BE2C (cell line): ENCODE measurements around the gene ATAD3C.
"Not testable (repeated sequence)": the region's sequence is repeated elsewhere in the genome, so short reads cannot be mapped to it uniquely, and the experiment has no call there.

ENCODE experiments used
- DNase-seq: peaks from one replicate; pipeline ENCODE4 v3.0.0-alpha.2; 2020
- H3K27me3 ChIP-seq: fragments of 250-450 bp; sonication (Bioruptor Pico); 2 replicates; pipeline ENCODE4 v1.5.1; 2020; ENCODE audit warnings: mild to moderate bottlenecking
- H3K36me3 ChIP-seq: fragments of 250-450 bp; sonication (Bioruptor Pico); 2 replicates; pipeline ENCODE4 v1.5.1; 2020; ENCODE audit warnings: mild to moderate bottlenecking
- H3K4me1 ChIP-seq: fragments of 250-450 bp; sonication (Bioruptor Pico); 2 replicates; pipeline ENCODE4 v1.5.1; 2020
- H3K4me3 ChIP-seq: 2 replicates; pipeline ENCODE4 v1.5.1; 2011; ENCODE audit warnings: low read depth, low read length
- H3K9me3 ChIP-seq: fragments of 250-450 bp; sonication (Bioruptor Pico); 2 replicates; pipeline ENCODE4 v1.5.1; 2020
- CTCF ChIP-seq: IDR thresholded peaks from 2 replicates; pipeline ENCODE4 v1.5.1; 2012; ENCODE audit warnings: mild to moderate bottlenecking, low read depth, low read length

The ATAD3C gene

DNA sequence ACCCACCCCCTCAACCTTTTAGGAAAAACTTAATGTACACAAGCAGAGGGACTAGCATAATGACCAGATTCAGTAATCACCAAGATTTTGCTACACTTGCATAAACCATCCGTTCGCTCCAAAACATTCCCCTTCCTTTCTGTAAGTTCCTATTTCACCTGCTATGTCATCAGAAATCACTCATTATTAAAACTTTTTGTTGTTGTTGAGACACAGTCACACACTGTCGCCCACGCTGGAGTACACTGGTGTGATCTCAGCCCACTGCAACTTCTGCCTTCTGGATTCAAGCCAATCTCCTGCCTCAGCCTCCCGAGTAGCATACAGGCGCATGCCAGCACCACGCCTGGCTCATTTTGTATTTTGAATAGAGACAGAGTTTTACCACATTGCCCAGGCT, 45.8 kb upstream of the ATAD3C start:
- Histone ChIP-seq H3K4me3 (no peak overlapping the region), H3K4me1 (no peaks in the 10 kb centered on the region; the same call in 1 of the 2 replicates), H3K9me3 (no peaks in the 10 kb centered on the region), H3K36me3 (peaks cover 70% of the 10 kb centered on the region), H3K27me3 (no peaks in the 10 kb centered on the region)
- TF ChIP-seq CTCF: no peak
- DNase-seq: no peak

GRCh38 chr1:1406101-1406820, 43.2 kb upstream of the ATAD3C start:
- DNase-seq: no peak
- peak overlapping the region; percentile 95 for H3K4me3 ChIP-seq
- TF ChIP-seq CTCF: no peak
- no peaks in the 10 kb centered on the region for H3K4me1 ChIP-seq
- H3K9me3 ChIP-seq: no peaks in the 10 kb centered on the region
- H3K27me3 ChIP-seq: no peaks in the 10 kb centered on the region
- H3K36me3 ChIP-seq: peaks cover 60% of the 10 kb centered on the region

GRCh38 chr1:1406821-1407635, 42.5 kb upstream of the ATAD3C start, which contains the start of gene MRPL20:
TSS of gene MRPL20 (minus strand) at chr1:1407293. CDS start at chr1:1407217, 76 bp downstream.
- Histone ChIP-seq H3K4me1 (no peaks in the 10 kb centered on the region), H3K36me3 (peaks cover 52% of the 10 kb centered on the region), H3K4me3 (peak within 1 kb of the TSS; percentile 95), H3K9me3 (no peaks in the 10 kb centered on the region), H3K27me3 (no peaks in the 10 kb centered on the region)
- TF ChIP-seq CTCF: no peak
- DNase-seq: peak; percentile 95

DNA sequence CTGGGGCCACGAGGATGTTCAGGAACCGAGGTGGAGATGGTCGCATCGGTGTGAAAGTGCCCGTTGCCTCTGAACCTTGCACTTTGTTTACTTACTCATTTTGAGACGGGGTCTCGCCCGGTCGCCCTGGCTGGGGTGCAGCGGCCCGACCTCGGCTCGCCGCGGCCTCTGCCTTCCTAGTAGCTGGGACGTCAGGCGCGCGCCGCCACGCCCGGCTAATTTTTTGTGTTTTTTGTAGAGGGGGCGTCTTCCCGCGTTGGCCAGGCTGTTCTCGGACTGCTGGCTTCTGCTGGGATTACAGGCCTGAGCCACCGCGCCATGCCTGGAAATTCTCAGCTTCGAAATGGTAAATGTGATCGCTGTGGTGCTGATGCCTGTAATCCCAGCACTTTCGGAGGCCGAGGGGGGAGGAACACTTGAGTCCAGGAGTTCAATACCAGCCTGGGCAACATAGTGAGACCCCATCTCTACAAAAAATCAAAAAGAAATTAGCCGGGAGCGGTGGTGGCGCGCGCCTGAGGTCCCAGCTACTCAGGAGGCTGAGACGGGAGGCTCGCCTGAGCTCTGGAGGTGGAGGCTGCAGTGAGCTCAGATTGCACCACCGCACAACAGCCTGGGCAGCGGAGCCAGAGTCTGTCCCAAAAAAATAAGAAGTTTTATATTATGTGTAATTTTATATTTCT, 41.7 kb upstream of the ATAD3C start:
- no peak for TF ChIP-seq CTCF
- no peak for DNase-seq
- Histone ChIP-seq H3K27me3 (no peaks in the 10 kb centered on the region), H3K36me3 (peaks cover 45% of the 10 kb centered on the region), H3K4me1 (no peaks in the 10 kb centered on the region), H3K4me3 (peak overlapping the region; percentile 95), H3K9me3 (no peaks in the 10 kb centered on the region)

DNA sequence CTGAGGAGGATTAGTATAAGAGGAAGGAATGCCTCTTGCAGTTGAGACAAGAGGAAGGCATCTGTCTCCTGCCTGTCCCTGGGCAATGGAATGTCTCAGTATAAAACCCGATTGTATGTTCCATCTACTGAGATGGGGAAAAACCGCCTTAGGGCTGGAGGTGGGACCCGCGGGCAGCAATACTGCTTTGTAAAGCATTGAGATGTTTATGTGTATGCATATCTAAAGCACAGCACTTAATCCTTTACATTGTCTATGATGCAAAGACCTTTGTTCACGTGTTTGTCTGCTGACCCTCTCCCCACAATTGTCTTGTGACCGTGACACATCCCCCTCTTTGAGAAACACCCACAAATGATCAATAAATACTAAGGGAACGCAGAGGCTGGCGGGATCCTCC, 39.3 kb upstream of the ATAD3C start:
- not testable (repeated sequence) for DNase-seq, H3K4me3 ChIP-seq, H3K9me3 ChIP-seq, H3K4me1 ChIP-seq, H3K27me3 ChIP-seq
- H3K36me3 ChIP-seq: peaks cover 28% of the 10 kb centered on the region

GRCh38 chr1:1411626-1412025, 37.9 kb upstream of the ATAD3C start:
- Histone ChIP-seq H3K9me3 (no peaks in the 10 kb centered on the region), H3K4me3 (no peak overlapping the region), H3K27me3 (no peaks in the 10 kb centered on the region), H3K36me3 (peaks cover 17% of the 10 kb centered on the region), H3K4me1 (no peaks in the 10 kb centered on the region)
- no peak for TF ChIP-seq CTCF
- DNase-seq: no peak

DNA sequence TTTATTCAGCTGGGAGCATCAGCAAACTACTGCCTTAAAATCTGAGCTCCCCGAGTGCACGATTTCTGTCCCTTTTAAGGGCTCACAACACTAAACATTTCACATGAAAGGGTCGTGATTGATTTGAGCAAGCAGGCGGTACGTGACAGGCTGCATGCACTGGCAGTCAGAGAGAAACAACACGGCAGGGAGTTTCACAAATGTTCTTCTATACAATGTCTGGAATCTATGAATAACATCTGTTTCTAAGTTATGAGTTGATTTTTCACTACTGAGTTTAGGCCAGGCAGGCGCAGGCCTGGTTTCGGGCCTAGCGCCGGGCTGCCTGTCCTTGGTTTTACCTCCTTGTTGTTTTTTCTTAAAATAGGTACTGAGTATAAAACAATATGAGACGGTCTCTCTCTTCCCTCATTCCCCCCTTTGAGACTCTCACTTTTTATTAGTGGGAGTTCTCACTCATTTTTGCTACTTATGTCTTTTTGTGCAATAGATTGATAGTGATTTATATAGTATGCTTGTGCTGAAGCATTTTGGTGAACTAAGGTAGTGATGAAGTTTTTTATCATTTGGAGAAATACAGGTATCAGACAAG, 37.1 kb upstream of the ATAD3C start:
- not testable (repeated sequence) for H3K4me1 ChIP-seq, H3K27me3 ChIP-seq, H3K9me3 ChIP-seq, H3K4me3 ChIP-seq, DNase-seq
- H3K36me3 ChIP-seq: peaks cover 10% of the 10 kb centered on the region
